Stimulated activated naive CD8-positive, alpha-beta T cell treated with anti-CD3 and anti-CD28 coated beads, Interleukin-15, Interleukin-2, amounts not matched to agents 100 ng/mL and 50 ng/mL, for 24 hours (primary cell): Measurements from ENCODE around the gene MLLT6.

Experiments used
- H3K27ac Mint-ChIP-seq: one replicate; pipeline ENCODE4 v1.8.0; 2021; ENCODE audit warnings: mild to moderate bottlenecking, mixed read lengths
- H3K27me3 Mint-ChIP-seq: one replicate; pipeline ENCODE4 v1.8.0; 2021; ENCODE audit warnings: mixed read lengths
- H3K36me3 Mint-ChIP-seq: one replicate; pipeline ENCODE4 v1.8.0; 2021; ENCODE audit warnings: low read depth, mixed read lengths
- H3K4me1 Mint-ChIP-seq: one replicate; pipeline ENCODE4 v1.8.0; 2021; ENCODE audit warnings: low read depth, mixed read lengths
- H3K4me3 Mint-ChIP-seq: one replicate; pipeline ENCODE4 v1.8.0; 2021; ENCODE audit warnings: mild to moderate bottlenecking, mixed read lengths
- H3K9me3 Mint-ChIP-seq: one replicate; pipeline ENCODE4 v1.8.0; 2021; ENCODE audit warnings: mixed read lengths

MLLT6 gene

GRCh38 chr17:38709864-38710603 lies 5.0 kb downstream of the MLLT6 start:
- Mint-ChIP-seq H3K4me1 (peaks cover 66% of the 10 kb centered on the region), H3K9me3 (no peaks in the 10 kb centered on the region), H3K27me3 (no peaks in the 10 kb centered on the region), H3K36me3 (peaks cover 67% of the 10 kb centered on the region), H3K27ac (peak overlapping the region; percentile 77), H3K4me3 (no peak overlapping the region)

GRCh38 chr17:38710604-38710962 lies 5.5 kb downstream of the MLLT6 start:
- H3K27me3 Mint-ChIP-seq = no peaks in the 10 kb centered on the region
- peaks cover 72% of the 10 kb centered on the region for H3K4me1 Mint-ChIP-seq
- H3K9me3 Mint-ChIP-seq = no peaks in the 10 kb centered on the region
- peaks cover 72% of the 10 kb centered on the region for H3K36me3 Mint-ChIP-seq
- no peak overlapping the region for H3K4me3 Mint-ChIP-seq
- peak overlapping the region; percentile 77 for H3K27ac Mint-ChIP-seq

- peaks cover 74% of the 10 kb centered on the region for H3K36me3 Mint-ChIP-seq
- peaks cover 76% of the 10 kb centered on the region for H3K4me1 Mint-ChIP-seq
- peak overlapping the region; percentile 77 for H3K27ac Mint-ChIP-seq
- H3K4me3 Mint-ChIP-seq = no peak overlapping the region
- no peaks in the 10 kb centered on the region for H3K27me3 Mint-ChIP-seq
- H3K9me3 Mint-ChIP-seq = no peaks in the 10 kb centered on the region
These were observed 5.9 kb downstream of the MLLT6 start for GRCh38 chr17:38710985-38711384.

- Mint-ChIP-seq H3K27ac (peak overlapping the region; percentile 77), H3K4me3 (no peak overlapping the region), H3K9me3 (no peaks in the 10 kb centered on the region), H3K36me3 (peaks cover 74% of the 10 kb centered on the region), H3K4me1 (peaks cover 77% of the 10 kb centered on the region), H3K27me3 (no peaks in the 10 kb centered on the region)
These were observed 6.9 kb downstream of the MLLT6 start for GRCh38 chr17:38711792-38712571.

- no peaks in the 10 kb centered on the region for H3K9me3 Mint-ChIP-seq
- H3K27me3 Mint-ChIP-seq = no peaks in the 10 kb centered on the region
- no peak overlapping the region for H3K4me3 Mint-ChIP-seq
- peaks cover 70% of the 10 kb centered on the region for H3K4me1 Mint-ChIP-seq
- H3K36me3 Mint-ChIP-seq = peaks cover 70% of the 10 kb centered on the region
- H3K27ac Mint-ChIP-seq = peak overlapping the region; percentile 72
These were observed 7.5 kb downstream of the MLLT6 start for GRCh38 chr17:38712593-38712992.

- Mint-ChIP-seq H3K4me1 (peaks cover 62% of the 10 kb centered on the region), H3K4me3 (no peak overlapping the region), H3K9me3 (no peaks in the 10 kb centered on the region), H3K36me3 (peaks cover 71% of the 10 kb centered on the region), H3K27ac (no peak overlapping the region), H3K27me3 (no peaks in the 10 kb centered on the region)
These were observed 8.5 kb downstream of the MLLT6 start for GRCh38 chr17:38713456-38714075.

- peak overlapping the region; percentile 97 for H3K27ac Mint-ChIP-seq
- peak overlapping the region; percentile 56 for H3K4me3 Mint-ChIP-seq
- H3K4me1 Mint-ChIP-seq = peaks cover 47% of the 10 kb centered on the region
- H3K36me3 Mint-ChIP-seq = peaks cover 64% of the 10 kb centered on the region
- H3K9me3 Mint-ChIP-seq = no peaks in the 10 kb centered on the region
- no peaks in the 10 kb centered on the region for H3K27me3 Mint-ChIP-seq
These were observed 10.3 kb downstream of the MLLT6 start for GRCh38 chr17:38715216-38715943.

GRCh38 chr17:38716368-38717005 lies 11.4 kb downstream of the MLLT6 start:
- peaks cover 62% of the 10 kb centered on the region for H3K36me3 Mint-ChIP-seq
- peaks cover 43% of the 10 kb centered on the region for H3K4me1 Mint-ChIP-seq
- H3K27ac Mint-ChIP-seq = no peak overlapping the region
- no peaks in the 10 kb centered on the region for H3K9me3 Mint-ChIP-seq
- no peak overlapping the region for H3K4me3 Mint-ChIP-seq
- H3K27me3 Mint-ChIP-seq = no peaks in the 10 kb centered on the region

GRCh38 chr17:38717139-38717745 lies 12.2 kb downstream of the MLLT6 start:
- Mint-ChIP-seq H3K27me3 (no peaks in the 10 kb centered on the region), H3K27ac (no peak overlapping the region), H3K4me1 (peaks cover 37% of the 10 kb centered on the region), H3K4me3 (no peak overlapping the region), H3K9me3 (no peaks in the 10 kb centered on the region), H3K36me3 (peaks cover 61% of the 10 kb centered on the region)

GRCh38 chr17:38719289-38719942 lies 14.3 kb downstream of the MLLT6 start:
- Mint-ChIP-seq H3K4me3 (no peak overlapping the region), H3K4me1 (peaks cover 41% of the 10 kb centered on the region), H3K27ac (no peak overlapping the region), H3K36me3 (peaks cover 57% of the 10 kb centered on the region), H3K27me3 (no peaks in the 10 kb centered on the region), H3K9me3 (no peaks in the 10 kb centered on the region)

- no peak overlapping the region for H3K4me3 Mint-ChIP-seq
- peaks cover 40% of the 10 kb centered on the region for H3K4me1 Mint-ChIP-seq
- H3K9me3 Mint-ChIP-seq = no peaks in the 10 kb centered on the region
- H3K27me3 Mint-ChIP-seq = no peaks in the 10 kb centered on the region
- peaks cover 54% of the 10 kb centered on the region for H3K36me3 Mint-ChIP-seq
- H3K27ac Mint-ChIP-seq = no peak overlapping the region
These were observed 15.0 kb downstream of the MLLT6 start for GRCh38 chr17:38719943-38720641.

- no peaks in the 10 kb centered on the region for H3K9me3 Mint-ChIP-seq
- peak overlapping the region; percentile 38 for H3K27ac Mint-ChIP-seq
- peaks cover 40% of the 10 kb centered on the region for H3K4me1 Mint-ChIP-seq
These were observed 15.9 kb downstream of the MLLT6 start for GRCh38 chr17:38720941-38721340.

GRCh38 chr17:38721802-38722201 lies 16.7 kb downstream of the MLLT6 start:
- Mint-ChIP-seq H3K4me3 (no peak overlapping the region), H3K4me1 (peaks cover 45% of the 10 kb centered on the region), H3K27me3 (no peaks in the 10 kb centered on the region), H3K27ac (no peak overlapping the region), H3K36me3 (peaks cover 44% of the 10 kb centered on the region), H3K9me3 (no peaks in the 10 kb centered on the region)

More at GRCh38 chr17:38720941-38721340, 15.9 kb downstream of the MLLT6 start:
- Mint-ChIP-seq H3K27me3 (no peaks in the 10 kb centered on the region), H3K4me3 (no peak overlapping the region), H3K36me3 (peaks cover 48% of the 10 kb centered on the region)
